ENCODE measurements around the gene DMRT3.

DNA sequence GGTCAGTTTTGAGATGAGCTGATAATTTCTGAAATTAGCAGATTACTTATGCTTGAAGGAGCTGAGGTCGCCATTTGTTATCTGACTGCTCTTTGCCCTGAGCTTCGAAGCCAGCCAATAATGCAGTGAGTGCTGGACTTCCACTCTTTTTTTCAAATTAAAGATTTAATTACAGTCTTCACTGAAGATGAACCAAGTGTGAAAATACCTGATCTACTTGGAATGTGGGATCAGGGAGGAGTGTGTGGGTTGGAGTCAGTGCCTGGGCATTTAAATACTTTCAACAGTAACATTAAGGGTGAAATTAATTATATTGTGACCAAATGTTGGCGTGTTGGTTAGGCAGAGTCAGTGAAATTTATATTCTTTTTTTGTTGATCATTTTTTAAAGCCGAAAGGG lies 23.9 kb upstream of the DMRT3 start:
- TF ChIP-seq, protein P1, sequence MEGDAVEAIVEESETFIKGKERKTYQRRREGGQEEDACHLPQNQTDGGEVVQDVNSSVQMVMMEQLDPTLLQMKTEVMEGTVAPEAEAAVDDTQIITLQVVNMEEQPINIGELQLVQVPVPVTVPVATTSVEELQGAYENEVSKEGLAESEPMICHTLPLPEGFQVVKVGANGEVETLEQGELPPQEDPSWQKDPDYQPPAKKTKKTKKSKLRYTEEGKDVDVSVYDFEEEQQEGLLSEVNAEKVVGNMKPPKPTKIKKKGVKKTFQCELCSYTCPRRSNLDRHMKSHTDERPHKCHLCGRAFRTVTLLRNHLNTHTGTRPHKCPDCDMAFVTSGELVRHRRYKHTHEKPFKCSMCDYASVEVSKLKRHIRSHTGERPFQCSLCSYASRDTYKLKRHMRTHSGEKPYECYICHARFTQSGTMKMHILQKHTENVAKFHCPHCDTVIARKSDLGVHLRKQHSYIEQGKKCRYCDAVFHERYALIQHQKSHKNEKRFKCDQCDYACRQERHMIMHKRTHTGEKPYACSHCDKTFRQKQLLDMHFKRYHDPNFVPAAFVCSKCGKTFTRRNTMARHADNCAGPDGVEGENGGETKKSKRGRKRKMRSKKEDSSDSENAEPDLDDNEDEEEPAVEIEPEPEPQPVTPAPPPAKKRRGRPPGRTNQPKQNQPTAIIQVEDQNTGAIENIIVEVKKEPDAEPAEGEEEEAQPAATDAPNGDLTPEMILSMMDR (IDR thresholded peaks at IDR 0.05), result no peak
- no peak for TF ChIP-seq POLR2A (IDR thresholded peaks at IDR 0.05)
